GM12891 (cell line): ENCODE data around the gene USP38.

Experiments used
- DNase-seq: peaks from one replicate; pipeline ENCODE4 v3.0.0; 2011; ENCODE audit warnings: low spot score; ENCODE audit not compliant: insufficient read length
- FAIRE-seq: peaks from 2 replicates; lab custom pipeline; 2011; peaks lifted over from hg19 to GRCh38; lab: Jason Lieb, UNC
- PAX5 ChIP-seq: IDR thresholded peaks from 2 replicates; pipeline ENCODE4 v1.6.1; 2011; ENCODE audit warnings: low read length, moderate library complexity, mild to moderate bottlenecking; ENCODE audit not compliant: insufficient read depth, severe bottlenecking
- POLR2A ChIP-seq: IDR thresholded peaks from 2 replicates; pipeline ENCODE4 v1.6.1; 2011; ENCODE audit warnings: low read depth, low read length, control low read depth
- POLR2AphosphoS5 ChIP-seq: IDR thresholded peaks from 2 replicates; pipeline ENCODE4 v1.6.1; 2011; ENCODE audit warnings: low read depth, low read length, control low read depth
- POU2F2 ChIP-seq: IDR thresholded peaks from 2 replicates; pipeline ENCODE4 v1.6.1; 2011; ENCODE audit warnings: low read depth, mild to moderate bottlenecking, control low read depth, low read length, moderate library complexity
- SPI1 ChIP-seq: IDR thresholded peaks from 2 replicates; pipeline ENCODE4 v1.6.1; 2011; ENCODE audit warnings: low read depth, low read length, control low read depth
- TAF1 ChIP-seq: IDR thresholded peaks from 2 replicates; pipeline ENCODE4 v1.6.1; 2011; ENCODE audit warnings: low read depth, low read length, control low read depth

Gene USP38

GRCh38 chr4:143240939-143241679 lies 56.4 kb downstream of the USP38 start:
- no peak for TF ChIP-seq SPI1
- TF ChIP-seq PAX5 = no peak
- DNase-seq (no peak), FAIRE-seq (no peak)

DNA sequence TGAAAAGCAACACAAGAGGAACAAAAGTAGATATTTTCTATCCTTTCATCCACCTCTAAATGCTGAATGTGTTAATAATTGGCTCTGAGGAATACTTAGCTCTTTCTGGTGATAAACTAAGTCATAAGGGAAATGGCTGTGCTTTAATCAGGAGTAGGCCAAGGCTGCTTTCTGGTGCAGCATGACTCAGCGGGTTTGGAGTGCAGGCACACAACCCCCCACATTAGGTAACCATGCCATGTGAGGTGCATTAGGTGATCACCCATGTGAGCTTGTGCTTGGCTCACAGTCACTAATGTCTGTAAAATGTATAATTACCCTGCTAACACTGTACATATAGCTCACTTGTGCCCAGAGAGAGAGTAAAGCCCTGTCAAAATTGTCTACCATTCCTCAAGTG lies 57.2 kb downstream of the USP38 start:
- FAIRE-seq (no peak), DNase-seq (no peak)
- no peak for TF ChIP-seq SPI1

- no peak for FAIRE-seq
- TF ChIP-seq PAX5 (no peak), POLR2A (no peak), TAF1 (no peak), POU2F2 (no peak), POLR2AphosphoS5 (no peak), SPI1 (no peak)
- no peak for DNase-seq
Observed at GRCh38 chr4:143243041-143243440, 58.3 kb downstream of the USP38 start.

- FAIRE-seq (no peak), DNase-seq (no peak)
- TF ChIP-seq PAX5 (no peak), POU2F2 (no peak), POLR2A (no peak), SPI1 (no peak), TAF1 (no peak), POLR2AphosphoS5 (no peak)
Observed at GRCh38 chr4:143246977-143247376, 62.3 kb downstream of the USP38 start.

GRCh38 chr4:143247866-143248265 lies 63.1 kb downstream of the USP38 start:
- TF ChIP-seq PAX5 (no peak), SPI1 (no peak), POLR2A (no peak), POU2F2 (no peak), TAF1 (no peak), POLR2AphosphoS5 (no peak)
- DNase-seq = no peak
- no peak for FAIRE-seq

GRCh38 chr4:143248827-143249226 lies 64.1 kb downstream of the USP38 start:
- FAIRE-seq = no peak
- no peak for DNase-seq
- TF ChIP-seq TAF1 = no peak
- TF ChIP-seq POLR2AphosphoS5 = no peak
- no peak for TF ChIP-seq PAX5
- no peak for TF ChIP-seq SPI1
- no peak for TF ChIP-seq POU2F2
- TF ChIP-seq POLR2A = no peak

GRCh38 chr4:143250617-143251016 lies 65.9 kb downstream of the USP38 start:
- TF ChIP-seq POU2F2 (no peak), TAF1 (no peak), PAX5 (no peak), SPI1 (no peak), POLR2AphosphoS5 (no peak), POLR2A (no peak)
- FAIRE-seq = no peak
- no peak for DNase-seq

- no peak for FAIRE-seq
Observed at GRCh38 chr4:143251348-143251747, 66.6 kb downstream of the USP38 start.

DNA sequence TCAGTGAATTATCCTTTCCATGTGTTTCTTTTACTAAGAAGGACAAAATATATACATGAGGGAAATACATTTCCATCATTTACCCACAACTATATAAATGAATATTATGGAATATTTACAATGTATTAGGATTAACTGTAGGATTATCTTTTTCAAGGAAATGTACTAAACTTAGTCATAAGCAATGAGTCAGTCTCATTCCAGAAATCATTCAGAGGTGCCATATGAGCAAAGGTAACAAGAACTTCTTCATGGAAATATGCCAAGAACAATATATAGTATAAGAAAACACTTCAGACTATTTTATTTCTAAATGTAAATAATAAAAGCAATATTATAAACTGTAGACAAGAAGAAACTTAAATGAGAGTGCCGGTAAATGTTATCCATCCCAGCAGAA lies 67.1 kb downstream of the USP38 start:
- no peak for FAIRE-seq
- TF ChIP-seq POLR2AphosphoS5 (no peak), POU2F2 (no peak), PAX5 (no peak), SPI1 (no peak), TAF1 (no peak), POLR2A (no peak)
- DNase-seq = no peak

More at GRCh38 chr4:143251348-143251747, 66.6 kb downstream of the USP38 start:
- TF ChIP-seq POLR2AphosphoS5 (no peak), PAX5 (no peak), TAF1 (no peak)
- DNase-seq = no peak

- FAIRE-seq (no peak), DNase-seq (no peak)
- no peak for TF ChIP-seq TAF1
- TF ChIP-seq PAX5 = no peak
- no peak for TF ChIP-seq POLR2A
- TF ChIP-seq POU2F2 = no peak
- no peak for TF ChIP-seq POLR2AphosphoS5
- no peak for TF ChIP-seq SPI1
Observed at GRCh38 chr4:143252478-143252877, 67.8 kb downstream of the USP38 start.

DNA sequence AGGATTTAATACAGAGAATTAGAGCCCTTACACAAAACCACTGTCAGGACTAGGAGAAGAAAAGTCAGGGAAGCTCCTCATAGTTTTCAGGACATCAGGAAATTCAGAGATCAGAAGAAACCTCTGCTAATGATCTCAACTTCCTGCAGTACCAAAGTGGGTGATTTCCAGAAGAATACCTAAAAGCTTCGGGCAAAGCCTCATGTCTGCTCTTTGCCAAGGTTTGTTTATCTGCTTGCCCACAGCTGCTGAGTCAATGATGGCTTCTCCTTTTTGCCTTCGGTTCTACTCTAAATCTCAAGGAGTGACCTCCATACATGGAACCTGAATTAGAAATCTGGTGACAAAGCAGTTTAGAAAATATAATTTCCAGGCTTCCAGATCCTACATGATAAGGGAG lies 68.4 kb downstream of the USP38 start:
- DNase-seq = no peak
- no peak for FAIRE-seq
- TF ChIP-seq PAX5 (no peak), POLR2A (no peak), POU2F2 (no peak)
